Measurements from ENCODE around the gene CTSZ. TPM values are rescaled to one million over a fixed set of nuclear protein-coding genes. Genes with fewer than 3 reads are reported as not detected.

CTSZ gene
- total RNA-seq, 4 donors from 2014 or later = 25.2 to 58.7 (median 51.9) TPM

- peak overlapping the region; percentile 29 to 82 (median 78) for H3K27ac ChIP-seq
- peaks cover 0 to 16% of the 10 kb centered on the region in 2 donors for H3K36me3 ChIP-seq
- H3K9me3 ChIP-seq = no peaks in the 10 kb centered on the region
- H3K27me3 ChIP-seq = no peaks in the 10 kb centered on the region
- H3K4me1 ChIP-seq = peaks cover 16 to 27% of the 10 kb centered on the region in 2 donors
- intact Hi-C loops (cut with DNase I; ENCODE audit: low total_unique reads) (no loop called here), in situ Hi-C loops (cut with MboI; ENCODE audit: low sequenced_read_pairs in 4 of 4) (no loop called here)
- TF ChIP-seq POLR2A (IDR thresholded peaks at IDR 0.05) (no peak), CTCF (IDR thresholded peaks at IDR 0.05 in 4 of 5, conservative IDR thresholded peaks at IDR 0.05 in 1 of 5) (no peak)
- ATAC-seq (no peak), DNase-seq (no peak)
- no peak overlapping the region for H3K4me3 ChIP-seq
Observed at GRCh38 chr20:59003836-59004492, 3.1 kb downstream of the CTSZ start.

- in situ Hi-C loops (cut with MboI; ENCODE audit: low sequenced_read_pairs in 4 of 4) (no loop called here), intact Hi-C loops (cut with DNase I; ENCODE audit: low total_unique reads) (no loop called here)
- peak overlapping the region in 1 of 4 donors; percentile 27 for H3K27ac ChIP-seq
- DNase-seq (no peak), ATAC-seq (no peak)
- TF ChIP-seq CTCF (IDR thresholded peaks at IDR 0.05 in 4 of 5, conservative IDR thresholded peaks at IDR 0.05 in 1 of 5) (no peak), POLR2A (IDR thresholded peaks at IDR 0.05) (no peak)
- no peak overlapping the region for H3K4me3 ChIP-seq
- H3K36me3 ChIP-seq = peaks cover 0 to 23% of the 10 kb centered on the region in 2 donors
- peaks cover 16 to 27% of the 10 kb centered on the region in 2 donors for H3K4me1 ChIP-seq
- no peaks in the 10 kb centered on the region for H3K27me3 ChIP-seq
- no peaks in the 10 kb centered on the region for H3K9me3 ChIP-seq
Observed at GRCh38 chr20:59002874-59003399, 4.1 kb downstream of the CTSZ start.

DNA sequence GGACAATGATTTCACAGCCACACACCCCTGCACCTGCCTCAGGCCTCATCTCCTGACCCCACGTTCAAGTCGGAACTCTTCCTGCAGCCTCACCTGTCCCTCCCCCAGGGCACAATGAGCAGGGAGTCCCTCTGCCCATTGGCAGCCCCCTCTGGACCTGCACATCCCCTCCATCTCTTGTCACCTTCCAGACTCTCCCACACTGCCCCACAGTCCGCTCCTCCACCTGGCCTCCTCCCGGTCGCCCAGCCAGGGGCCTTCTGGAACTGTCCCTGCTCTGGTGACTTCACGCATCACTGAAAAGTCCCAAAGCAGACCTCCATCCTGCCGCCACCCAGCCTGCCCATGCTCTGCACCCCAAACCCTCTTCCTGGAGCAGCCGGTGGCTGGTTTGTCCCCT, 4.7 kb downstream of the CTSZ start:
- intact Hi-C loops (cut with DNase I; ENCODE audit: low total_unique reads) = no loop called here
- Histone ChIP-seq H3K4me3 (no peak overlapping the region), H3K9me3 (no peaks in the 10 kb centered on the region), H3K27ac (no peak overlapping the region), H3K36me3 (peaks cover 0 to 28% of the 10 kb centered on the region in 2 donors), H3K27me3 (no peaks in the 10 kb centered on the region), H3K4me1 (peaks cover 16 to 23% of the 10 kb centered on the region in 2 donors)
- in situ Hi-C loops (cut with MboI; ENCODE audit: low sequenced_read_pairs in 4 of 4) = no loop called here
- ATAC-seq (no peak), DNase-seq (no peak)
- TF ChIP-seq POLR2A (IDR thresholded peaks at IDR 0.05) (no peak), CTCF (IDR thresholded peaks at IDR 0.05 in 4 of 5, conservative IDR thresholded peaks at IDR 0.05 in 1 of 5) (no peak)

DNA sequence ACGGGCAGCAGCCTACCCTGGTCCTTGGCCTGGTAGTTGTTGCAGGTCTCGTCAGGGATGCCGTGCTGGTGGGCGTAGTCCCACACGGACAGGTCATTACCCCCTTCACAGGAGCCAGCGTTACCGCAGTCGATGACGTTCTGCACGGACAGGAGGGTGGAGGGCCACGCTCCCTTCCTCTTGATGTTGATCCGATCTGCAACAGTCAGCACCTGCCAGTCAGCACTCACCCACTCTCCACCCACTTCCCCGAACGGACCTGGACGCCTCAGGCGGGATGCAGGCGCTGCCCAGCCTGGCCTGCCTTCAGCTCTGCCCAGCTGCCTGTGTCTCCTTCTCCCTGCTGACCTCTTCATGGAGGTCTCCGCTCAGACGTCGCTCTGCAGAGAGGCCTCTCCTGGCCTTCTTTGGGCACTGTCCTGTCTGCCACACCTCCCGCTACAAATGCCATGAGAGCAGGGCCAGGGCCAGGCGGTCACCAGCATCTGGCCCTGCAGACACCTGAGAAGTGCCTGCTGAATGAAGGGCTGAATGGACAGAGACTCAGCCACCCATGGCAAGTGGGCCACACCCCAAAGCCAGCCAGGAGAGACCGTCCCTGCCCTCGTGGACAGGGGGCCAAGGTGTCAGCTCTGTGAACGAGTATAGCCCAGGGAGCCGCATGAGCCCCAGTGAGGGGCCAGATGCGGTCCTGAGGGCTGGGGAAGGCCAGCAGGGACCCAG, 5.4 kb downstream of the CTSZ start:
- Histone ChIP-seq H3K36me3 (peaks cover 0 to 36% of the 10 kb centered on the region in 2 donors), H3K4me1 (peaks cover 16 to 22% of the 10 kb centered on the region in 2 donors), H3K27me3 (no peaks in the 10 kb centered on the region), H3K4me3 (no peak overlapping the region), H3K27ac (no peak overlapping the region), H3K9me3 (no peaks in the 10 kb centered on the region)
- in situ Hi-C loops (cut with MboI; ENCODE audit: low sequenced_read_pairs in 4 of 4) (no loop called here), intact Hi-C loops (cut with DNase I; ENCODE audit: low total_unique reads) (no loop called here)
- no peak for DNase-seq
- no peak for ATAC-seq
- no peak for TF ChIP-seq CTCF (IDR thresholded peaks at IDR 0.05 in 4 of 5, conservative IDR thresholded peaks at IDR 0.05 in 1 of 5)
- no peak for TF ChIP-seq POLR2A (IDR thresholded peaks at IDR 0.05)

Measured in gastrocnemius medialis (tissue), 4 donors.